Stimulated activated CD8-positive, alpha-beta memory T cell treated with anti-CD3 and anti-CD28 coated beads, Interleukin-12 subunit alpha, Interleukin-12 subunit beta, amount 100 ng/mL, for 4 hours (primary cell): ENCODE results near the gene LEFTY2.
"Not testable (repeated sequence)": the region's sequence is repeated elsewhere in the genome, so short reads cannot be mapped to it uniquely, and the experiment has no call there.

Source experiments
- DNase-seq: peaks from one replicate; pipeline ENCODE4 v3.0.0-alpha.2; 2020; ENCODE audit warnings: low read depth

The LEFTY2 gene

DNA sequence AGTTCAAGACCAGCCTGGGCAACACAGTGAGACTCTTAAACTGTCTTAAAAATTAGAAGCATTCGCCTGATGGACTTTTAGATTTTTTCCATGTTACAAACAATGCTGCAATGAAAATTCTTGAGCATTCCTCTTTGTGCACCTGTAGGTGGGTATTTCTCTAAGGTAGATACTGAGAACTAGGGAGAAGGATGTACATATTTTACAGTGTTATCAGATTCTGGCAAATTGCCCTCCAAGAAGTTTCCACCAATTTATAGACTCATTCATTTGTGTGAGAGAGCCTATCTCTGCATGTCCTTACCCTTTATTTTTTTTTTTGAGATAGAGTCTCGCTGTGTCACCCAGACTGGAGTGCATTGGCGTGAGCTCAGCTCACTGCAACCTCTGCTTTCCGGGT is 12.3 kb upstream of the LEFTY2 start:
- no peak for DNase-seq

DNA sequence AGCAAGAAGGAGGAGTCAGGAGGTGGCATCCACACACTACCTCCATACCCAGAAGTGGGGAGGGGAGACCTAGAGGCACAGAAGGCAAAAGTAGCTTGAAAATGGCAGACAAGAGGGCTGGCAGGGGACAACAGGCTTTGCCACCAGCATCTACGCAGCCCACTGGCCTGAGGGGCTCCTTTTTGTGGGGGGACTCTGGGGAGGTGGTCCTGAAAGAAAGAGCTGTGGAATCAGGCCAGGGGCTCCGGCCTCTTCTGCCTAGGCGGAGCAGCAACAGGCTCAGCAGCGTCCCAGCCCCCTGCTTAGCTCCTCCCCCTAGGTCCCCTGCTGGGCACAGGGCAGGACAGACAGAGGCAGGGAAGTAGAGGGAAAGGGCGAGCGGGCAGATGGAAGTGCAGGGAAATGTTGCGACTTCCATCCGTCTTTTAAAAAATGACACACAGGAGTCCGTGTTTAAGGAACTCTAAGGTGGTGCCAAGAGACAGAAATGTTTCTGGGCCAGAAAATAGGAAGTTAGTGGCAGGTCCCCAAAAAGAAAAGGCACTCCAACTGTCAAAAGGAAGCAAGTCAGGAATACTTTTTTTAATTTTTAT is 10.0 kb upstream of the LEFTY2 start:
- no peak for DNase-seq

DNA sequence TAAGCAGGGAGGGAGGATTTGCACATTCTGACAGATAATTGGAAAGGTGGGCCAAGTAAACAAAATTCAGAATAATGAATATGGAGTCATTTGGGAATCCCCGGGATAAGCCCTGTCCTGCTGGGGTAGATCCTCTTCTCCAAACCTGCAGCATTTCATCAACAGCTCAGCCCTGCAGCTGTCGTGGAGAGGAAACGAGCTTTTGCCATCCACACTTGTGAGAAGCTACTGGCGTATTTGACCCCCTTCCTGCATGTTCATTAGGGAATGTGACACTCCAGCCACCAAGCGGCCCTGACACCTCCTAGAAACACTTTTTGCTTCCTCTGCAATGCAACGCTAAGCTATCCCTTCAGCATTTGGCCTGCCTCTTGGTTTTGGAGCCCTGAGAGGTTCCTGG is 8.0 kb upstream of the LEFTY2 start:
- no peak for DNase-seq

DNA sequence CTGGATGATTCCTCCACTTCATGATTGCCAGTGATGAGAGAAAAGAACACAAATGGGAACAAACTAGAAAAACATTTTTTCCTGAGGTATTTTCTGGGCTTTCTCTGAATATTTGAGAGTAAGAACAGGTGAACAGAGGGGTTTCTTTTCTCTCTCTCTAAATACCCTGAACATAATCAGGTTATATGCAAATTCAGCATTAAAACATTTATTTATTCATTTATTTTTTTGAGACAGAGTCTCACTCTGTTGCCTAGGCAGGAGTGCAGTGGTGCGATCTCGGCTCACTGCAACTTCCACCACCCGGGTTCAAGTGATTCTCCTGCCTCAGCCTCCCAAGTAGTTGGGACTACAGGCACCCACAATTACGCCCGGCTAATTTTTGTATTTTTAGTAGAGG is 5.8 kb upstream of the LEFTY2 start:
- no peak for DNase-seq

DNA sequence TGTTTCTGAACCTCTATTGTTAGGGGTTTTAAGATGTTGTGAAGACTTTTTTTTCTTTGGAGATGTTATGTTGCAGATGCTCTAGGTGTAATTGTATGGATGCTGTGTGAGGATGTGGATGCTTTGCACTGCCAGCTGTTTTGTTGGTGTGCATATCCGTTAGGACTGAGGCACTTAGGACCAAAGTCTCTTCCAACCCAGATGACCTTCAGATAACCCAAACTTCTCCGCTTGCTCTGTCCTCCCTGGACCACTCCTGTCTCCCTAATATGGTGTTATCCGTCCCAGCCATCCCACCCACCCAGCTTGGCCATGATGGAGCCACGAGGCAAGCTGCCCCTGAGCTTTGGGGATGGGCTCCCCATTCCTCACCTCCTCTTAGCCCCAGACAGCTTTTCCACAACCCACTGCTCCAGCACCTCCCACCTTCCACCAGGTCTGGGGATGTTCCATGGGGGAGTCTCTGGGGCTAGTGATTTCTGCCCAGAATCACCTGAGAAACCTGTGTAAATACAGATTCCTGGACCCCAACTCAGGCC is 5.1 kb upstream of the LEFTY2 start:
- no peak for DNase-seq

DNA sequence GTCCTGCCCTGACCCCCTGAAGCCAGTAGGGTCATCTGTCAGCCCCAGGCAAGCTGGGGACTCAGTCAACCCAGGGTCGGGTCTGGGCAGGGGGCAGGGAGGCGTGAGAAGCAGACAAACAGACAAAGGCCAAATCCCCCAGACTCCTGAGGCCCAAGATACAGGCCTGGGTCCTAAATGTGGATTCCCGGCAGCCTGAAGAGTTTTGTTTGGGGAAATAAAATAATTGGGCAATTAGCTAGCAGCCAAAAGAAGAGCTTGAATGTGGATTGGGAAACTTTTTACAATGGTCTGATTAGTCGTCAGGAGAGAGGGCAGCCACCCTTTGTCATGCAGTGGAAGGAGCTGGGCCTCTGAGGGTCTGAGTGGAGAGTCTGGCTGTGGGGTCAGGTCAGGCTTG is 4.5 kb upstream of the LEFTY2 start:
- DNase-seq = no peak

DNA sequence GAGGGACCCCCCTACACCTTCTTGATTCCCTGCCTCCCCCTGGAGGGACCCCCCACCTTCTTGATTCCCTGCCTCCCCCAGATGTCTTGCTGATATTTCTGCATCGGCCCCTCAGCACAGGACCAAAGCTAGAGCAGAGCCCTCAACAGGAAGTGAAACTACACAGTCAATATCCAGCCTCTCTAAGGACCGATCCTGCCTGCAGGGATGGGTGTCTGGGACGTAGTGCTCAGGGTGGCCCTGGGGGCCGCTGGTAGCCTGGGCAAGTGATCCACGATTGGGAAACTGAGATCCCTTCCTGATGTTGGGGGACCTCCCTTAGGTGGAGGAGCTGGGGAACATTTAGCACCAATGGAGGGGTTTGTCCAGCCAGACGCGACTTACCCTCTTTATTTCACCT is 3.9 kb upstream of the LEFTY2 start:
- DNase-seq = no peak

DNA sequence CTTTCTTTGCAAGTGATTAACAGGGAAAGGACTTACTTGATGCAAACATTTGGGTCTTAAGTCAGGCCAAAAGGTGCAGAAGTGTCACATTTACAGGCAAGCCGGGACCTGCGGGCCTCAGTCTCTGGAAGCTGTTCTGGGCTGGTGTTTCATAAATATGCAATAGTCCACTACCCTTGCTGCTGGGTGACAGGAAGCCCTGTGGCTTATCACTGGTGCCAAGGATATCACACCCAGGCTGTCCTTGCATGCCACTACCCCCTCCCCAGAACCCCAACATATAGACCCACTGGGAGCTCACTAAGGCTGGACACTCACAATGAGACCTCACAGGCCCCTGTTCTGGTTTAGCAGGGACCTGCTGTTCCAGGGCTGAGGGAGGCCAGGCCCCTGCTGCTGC is 3.4 kb upstream of the LEFTY2 start:
- no peak for DNase-seq

DNA sequence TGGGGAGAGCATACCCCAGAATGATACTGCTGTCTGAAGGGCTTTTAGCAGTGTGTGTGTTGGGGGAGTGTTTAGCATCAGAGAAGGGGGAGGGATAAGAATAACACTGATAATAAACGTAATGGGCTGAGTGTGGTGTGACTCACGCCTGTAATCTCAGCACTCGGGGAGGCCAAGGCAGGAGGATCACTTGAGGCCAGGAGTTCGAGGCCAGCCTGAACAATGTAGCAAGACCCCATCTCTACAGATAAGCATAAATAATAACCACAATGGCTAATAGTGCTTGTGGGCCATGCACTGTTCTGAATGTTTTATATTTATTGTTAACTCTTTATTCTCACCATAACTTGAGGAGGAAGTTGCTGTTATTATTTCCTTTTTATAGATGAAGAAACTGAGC is 2.6 kb upstream of the LEFTY2 start:
- no peak for DNase-seq

DNA sequence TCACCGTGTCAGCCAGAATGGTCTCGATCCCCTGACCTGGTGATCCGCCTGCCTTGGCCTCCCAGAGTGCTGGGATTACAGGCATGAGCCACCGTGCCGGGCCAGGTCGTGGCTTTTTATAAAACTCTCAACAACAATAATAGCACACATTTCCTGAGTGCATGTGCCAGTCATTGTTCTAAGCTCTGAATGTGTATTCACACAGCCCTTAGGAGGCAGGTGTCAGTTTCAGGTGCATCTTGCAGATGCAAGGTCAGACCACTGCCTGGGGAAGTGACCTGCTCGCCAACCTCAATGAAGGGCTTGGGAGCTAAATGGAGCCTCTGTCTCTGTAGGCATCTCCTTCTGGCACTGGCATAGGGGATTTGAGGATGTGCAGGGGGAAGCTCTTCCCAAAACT is 1.6 kb upstream of the LEFTY2 start:
- no peak for DNase-seq

DNA sequence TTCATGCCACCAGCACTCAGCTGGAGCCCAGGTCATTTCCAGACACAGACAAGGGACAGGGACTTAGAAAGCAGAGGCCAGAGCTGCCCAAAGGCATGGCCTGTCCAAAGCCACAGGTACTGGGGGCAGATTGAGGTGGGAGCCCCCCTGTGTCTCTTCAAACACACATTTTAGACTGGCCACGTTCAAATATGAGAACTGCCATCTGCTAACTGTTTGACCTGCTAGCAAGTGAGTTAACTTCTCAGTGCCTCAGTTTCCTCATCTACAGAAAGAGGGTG is 862 bp upstream of the LEFTY2 start:
- DNase-seq = no peak

DNA sequence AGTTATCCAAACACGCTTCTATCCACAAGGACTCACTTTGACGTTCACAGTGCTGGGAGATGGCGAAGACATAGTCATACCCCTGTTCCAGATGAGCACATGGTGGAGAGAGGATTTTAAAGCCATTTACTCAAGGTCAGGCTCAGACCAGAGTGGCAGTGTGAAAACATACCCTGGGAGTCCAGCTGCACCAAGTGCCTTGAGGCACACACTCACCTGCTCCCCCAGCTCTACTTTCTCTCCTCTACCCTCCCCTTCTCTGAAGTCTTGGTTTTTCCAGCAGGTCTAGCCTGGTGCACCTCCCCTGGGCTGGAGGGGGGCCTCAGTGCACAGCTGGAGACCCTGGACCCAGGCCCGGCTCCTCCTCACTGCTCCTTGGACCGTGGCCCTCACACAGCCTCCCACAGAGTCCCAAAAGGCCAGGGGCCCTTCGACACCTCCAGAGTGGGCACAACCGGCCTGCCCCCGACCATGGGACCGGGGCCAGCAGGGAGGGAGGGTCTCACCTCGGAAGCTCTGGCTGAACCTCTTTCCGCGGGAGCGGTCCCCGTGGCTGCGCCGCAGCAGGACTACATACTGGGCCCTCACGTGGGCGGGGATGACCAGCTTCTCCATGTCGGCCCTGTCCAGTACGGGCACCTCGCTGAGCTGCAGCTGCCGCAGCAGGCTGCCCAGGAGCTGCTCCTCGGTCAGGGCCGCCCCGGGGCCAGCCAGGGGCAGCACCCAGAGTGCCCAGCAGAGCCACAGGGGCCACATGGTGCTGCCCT is 452 bp downstream of the LEFTY2 start:
- DNase-seq = no peak

DNA sequence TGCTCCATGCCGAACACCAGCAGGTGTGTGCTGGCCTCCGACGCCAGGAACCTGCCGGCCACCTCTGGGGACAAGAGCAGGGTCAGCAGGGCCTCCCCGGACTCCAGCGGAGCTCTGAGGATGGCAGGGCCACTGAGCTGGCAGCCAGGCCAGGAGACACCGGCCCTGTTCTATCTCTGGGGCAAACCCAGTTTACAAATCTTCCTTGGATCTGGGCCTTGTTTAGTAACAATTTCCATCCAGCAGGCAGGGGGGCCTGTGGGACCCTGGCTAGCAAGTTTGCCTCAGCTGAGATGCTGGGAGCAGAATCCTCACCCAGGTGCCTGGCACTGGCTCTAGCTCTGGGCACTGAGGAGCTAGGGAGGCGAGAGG is 1.1 kb downstream of the LEFTY2 start:
- not testable (repeated sequence) for DNase-seq

DNA sequence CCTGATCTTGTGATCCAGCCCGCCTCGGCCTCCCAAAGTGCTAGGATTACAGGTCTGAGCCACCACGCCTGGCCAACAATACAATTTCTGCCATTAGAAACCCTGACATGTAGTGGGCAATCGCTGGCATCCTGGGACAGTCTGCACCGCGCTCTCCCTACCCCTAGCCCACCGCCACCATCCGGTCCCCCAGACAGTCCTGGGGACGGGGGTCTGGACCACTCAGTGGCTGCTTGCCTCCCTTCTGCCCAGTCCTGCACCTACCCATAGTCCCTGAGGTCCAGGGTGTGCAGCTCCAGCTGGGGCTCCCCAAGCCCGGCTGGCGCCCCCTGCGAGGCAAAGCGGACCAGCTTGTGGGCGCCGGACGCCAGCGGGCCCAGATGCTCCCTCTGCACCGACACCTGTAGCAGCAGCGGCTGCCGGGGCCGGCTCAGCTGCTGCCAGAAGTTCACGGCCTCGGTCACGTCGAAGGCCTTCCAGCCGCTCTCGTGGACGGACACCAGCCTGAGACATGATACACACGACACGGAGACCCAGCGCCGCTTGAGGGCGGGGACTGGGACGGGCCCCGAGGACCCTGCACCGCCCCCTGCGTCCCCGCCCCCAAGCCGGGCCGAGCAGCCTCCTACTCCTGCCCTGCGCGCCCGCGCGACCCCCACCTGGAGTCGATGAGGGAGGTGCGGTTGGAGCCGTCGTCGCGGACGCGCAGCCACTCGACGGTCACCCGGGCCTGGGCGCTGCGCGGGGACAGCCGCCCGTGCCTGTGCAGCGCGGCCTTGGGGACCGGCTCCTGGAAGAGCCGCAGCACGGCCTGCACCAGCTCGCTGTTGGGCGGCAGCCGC is 1.7 kb downstream of the LEFTY2 start:
- not testable (repeated sequence) for DNase-seq

DNA sequence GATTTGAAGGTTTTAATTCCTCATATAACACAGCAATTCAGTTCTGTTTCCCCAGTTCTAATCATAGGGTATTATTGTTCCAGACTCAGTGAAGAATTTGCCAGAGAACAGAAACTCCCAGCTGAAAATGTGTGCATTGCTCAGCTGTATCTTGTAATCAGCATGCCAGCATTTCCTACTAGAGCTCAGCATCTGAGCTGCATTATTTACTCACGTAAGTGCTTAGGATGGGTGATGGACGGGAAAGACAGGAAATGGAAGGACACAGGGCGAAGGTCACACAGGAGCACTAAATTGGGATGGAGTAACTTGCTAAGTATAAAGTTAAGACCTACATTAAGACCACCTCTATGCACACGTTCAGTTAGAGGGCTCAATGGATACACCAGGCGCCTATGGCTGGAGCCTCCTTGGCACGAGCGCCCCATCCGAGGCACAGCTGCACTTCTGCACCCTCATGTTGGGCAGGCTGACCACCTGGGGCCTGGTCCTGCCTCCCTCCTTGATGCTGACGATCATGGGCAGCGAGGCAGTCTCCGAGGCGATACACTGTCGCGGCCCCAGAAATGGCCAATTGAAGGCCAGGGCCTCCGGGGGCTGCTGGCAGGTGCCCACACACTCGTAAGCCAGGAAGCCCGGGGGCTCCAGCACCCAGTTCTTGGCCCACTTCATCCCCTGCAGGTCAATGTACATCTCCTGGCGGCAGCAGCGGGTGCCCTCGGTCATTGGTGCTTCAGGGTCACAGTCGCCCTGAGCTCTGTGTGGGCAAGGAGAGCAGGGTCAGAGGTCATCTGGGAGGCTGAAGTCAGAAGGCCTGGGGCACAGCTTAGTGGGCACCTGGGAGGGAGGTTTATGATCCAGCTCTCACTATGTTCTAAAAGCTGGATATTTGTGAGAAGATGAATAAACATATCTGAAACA is 3.7 kb downstream of the LEFTY2 start:
- DNase-seq = no peak

DNA sequence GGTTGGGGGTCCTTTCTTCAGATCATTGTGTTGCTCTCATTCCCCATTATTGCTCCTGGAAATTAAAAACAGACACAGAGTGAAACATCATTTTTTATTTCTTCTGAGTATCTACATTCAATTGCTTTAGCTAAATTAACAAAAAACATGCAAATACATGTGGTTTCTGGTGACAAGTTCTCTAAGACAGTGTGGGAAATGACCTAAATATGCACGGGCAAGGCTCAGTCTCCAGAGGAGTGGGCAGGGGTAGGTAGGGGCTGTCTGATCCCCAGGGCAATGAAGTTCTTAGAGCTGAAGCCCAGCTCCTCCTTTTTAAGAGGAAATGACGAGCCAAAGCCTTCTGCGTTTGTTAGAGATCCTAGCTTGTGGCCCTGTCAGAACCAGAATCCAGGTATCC is 4.5 kb downstream of the LEFTY2 start:
- DNase-seq = no peak

DNA sequence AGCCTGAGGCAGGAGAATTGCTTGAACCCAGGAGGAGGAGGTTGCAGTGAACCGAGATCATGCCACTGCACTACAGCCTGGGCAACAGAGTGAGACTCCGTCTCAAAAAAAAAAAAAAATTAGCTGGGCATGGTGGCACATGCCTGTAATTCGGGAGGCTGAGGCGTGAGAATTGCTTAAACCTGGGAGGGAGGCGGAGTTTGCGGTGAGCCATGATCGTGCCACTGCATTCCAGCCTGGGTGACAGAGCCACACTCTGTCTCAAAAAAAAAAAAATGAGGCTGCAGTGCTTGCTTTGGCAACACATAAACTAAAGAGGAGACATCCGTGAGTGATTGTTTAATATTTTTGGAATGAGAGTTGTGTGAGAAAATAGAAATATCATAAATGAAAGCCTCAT is 4.9 kb downstream of the LEFTY2 start:
- DNase-seq = not testable (repeated sequence)

DNA sequence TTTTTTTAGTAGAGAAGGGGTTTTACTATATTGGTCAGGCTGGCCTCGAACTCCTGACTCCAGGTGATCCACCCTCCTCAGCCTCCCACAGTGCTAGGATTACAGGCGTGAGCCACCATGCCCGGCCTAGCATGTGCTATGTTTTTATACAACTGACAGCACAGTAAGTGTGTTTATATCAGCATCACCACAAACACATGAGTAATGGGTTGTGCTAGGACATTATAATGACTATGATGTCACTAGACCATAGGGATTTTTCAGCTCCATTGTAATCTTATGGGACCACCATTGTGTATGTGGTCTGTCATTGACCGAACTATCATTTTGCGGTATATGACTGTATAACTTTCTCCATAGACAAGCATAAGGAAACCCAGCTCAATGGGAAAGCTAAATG is 6.3 kb downstream of the LEFTY2 start:
- no peak for DNase-seq

DNA sequence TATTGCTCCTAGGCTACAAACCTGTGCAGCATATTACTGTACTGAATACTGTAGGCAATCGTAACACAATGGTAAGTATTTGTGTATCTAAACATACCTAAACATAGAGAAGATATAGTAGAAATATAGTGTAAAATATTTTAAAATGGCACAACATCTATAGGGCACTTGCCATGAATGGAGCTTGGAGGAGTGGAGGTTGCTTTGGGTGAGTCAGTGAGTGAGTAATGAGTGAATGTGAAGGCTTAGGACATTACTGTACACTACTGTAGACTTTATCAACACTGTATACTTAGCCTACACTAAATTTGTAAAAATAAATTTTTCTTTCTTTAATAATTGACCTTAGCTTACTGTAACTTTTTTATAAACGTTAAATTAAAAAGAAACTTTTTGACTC is 7.9 kb downstream of the LEFTY2 start:
- DNase-seq = no peak

DNA sequence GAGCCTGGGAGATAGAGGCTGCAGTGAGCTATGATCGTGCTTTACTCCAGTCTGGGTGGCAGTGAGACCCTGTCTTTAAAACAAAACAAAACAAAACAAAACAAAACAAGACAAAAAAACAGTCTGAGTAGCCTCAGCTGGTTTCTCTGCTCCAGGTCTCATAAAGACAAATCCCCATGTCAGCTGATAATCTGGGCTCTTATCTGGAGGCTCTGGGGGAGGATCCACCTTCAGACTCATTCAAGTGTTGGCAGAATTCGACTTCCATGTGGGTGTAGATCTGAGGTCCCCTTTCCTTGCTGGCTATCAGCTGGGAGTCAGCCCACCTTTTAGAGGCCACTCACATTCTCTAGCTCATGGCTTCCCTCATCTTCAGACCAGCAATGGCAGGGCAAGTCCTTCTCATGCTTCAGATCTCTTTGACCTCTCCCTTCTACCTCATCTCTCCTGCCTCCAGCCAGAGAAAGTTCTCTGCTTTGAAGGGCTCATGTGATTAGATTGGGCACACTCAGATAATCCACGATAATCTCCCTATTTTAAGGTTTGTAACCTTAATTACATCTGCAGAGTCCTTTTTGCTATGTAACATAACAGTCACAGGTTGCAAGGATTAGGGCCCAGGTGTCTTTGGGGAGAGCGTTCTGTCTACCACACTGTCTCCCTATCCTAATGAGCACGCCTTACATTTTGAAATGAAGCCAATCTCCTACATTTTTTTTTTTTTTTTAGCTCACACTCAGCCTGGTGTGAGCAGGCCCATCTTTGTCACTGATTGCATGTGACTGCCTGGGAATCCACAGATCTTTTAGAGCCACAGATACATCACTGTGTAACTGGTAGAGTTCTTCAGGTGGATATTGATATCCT is 9.5 kb downstream of the LEFTY2 start:
- no peak for DNase-seq

DNA sequence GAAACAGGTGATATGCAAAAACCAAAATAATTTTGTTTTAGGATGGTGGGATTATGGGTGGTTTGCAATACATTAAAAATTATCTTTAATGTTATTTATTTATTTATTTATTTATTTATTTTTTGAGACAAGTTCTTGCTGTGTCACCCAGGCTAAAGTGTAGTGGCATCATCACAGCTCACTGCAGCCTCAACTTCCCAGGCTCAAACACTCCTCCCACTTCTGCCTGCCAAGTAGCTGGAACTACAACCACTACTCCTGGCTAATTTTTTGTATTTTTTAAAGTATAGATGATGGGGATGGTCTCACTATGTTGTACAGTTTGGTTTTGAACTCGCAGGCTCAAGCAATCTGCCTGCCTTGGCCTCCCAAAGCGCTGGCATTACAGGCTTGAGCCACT is 10.5 kb downstream of the LEFTY2 start:
- no peak for DNase-seq
